Fibroblast of mammary gland (primary cell): ENCODE results near the gene ZBTB46.

ENCODE experiments used
- DNase-seq: peaks from one replicate; pipeline ENCODE4 v3.0.0-alpha.2; 2010; ENCODE audit warnings: low read depth
- H3K4me3 ChIP-seq: 2 replicates; pipeline ENCODE4 v1.5.1; 2011; ENCODE audit warnings: low read depth, mild to moderate bottlenecking, low read length, moderate library complexity; ENCODE audit not compliant: control insufficient read depth
- TF ChIP-seq, protein P1 (sequence below): conservative IDR thresholded peaks from 2 replicates; pipeline ENCODE4 v1.5.1; 2011; ENCODE audit warnings: low read depth, low read length, inconsistent platforms; ENCODE audit not compliant: control insufficient read depth, insufficient read depth

ZBTB46 gene

GRCh38 chr20:63792866-63793265 lies 38.2 kb downstream of the ZBTB46 start:
- no peak overlapping the region for H3K4me3 ChIP-seq
- DNase-seq: no peak
- TF ChIP-seq, protein P1, sequence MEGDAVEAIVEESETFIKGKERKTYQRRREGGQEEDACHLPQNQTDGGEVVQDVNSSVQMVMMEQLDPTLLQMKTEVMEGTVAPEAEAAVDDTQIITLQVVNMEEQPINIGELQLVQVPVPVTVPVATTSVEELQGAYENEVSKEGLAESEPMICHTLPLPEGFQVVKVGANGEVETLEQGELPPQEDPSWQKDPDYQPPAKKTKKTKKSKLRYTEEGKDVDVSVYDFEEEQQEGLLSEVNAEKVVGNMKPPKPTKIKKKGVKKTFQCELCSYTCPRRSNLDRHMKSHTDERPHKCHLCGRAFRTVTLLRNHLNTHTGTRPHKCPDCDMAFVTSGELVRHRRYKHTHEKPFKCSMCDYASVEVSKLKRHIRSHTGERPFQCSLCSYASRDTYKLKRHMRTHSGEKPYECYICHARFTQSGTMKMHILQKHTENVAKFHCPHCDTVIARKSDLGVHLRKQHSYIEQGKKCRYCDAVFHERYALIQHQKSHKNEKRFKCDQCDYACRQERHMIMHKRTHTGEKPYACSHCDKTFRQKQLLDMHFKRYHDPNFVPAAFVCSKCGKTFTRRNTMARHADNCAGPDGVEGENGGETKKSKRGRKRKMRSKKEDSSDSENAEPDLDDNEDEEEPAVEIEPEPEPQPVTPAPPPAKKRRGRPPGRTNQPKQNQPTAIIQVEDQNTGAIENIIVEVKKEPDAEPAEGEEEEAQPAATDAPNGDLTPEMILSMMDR: no peak

DNA sequence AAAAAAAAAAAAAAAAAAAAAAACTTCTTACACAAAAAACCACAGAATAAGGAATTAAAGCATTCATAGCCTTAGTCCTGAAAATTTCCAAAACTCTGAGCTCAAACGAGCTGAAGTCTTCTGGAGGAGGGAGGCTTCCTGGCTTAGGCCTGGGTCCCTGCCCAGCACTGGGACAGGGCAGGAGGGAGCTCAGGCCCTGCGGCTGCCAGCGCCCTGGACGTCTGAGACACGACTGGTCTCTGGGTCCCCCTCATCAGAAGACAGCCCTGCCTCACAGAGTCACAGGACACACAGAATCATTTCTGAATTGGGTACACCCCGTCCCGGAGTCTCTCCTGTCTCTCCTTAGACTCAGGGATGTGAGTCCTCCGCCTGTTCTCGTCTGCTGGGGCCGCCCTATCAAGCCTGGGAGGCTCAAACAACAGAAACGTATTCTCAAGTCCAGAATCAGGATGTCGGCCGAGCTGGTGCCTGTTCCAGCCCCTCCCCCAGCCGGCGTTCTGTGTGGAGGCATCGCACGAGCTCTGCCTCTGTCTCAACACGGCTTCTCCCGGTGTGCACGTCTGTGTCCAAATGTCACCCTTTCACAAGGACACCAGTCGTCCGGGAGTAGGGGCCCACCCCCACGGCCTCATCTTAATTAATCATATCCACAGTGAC lies 39.4 kb downstream of the ZBTB46 start:
- TF ChIP-seq, protein P1: no peak
- H3K4me3 ChIP-seq: no peak overlapping the region
- DNase-seq: no peak

DNA sequence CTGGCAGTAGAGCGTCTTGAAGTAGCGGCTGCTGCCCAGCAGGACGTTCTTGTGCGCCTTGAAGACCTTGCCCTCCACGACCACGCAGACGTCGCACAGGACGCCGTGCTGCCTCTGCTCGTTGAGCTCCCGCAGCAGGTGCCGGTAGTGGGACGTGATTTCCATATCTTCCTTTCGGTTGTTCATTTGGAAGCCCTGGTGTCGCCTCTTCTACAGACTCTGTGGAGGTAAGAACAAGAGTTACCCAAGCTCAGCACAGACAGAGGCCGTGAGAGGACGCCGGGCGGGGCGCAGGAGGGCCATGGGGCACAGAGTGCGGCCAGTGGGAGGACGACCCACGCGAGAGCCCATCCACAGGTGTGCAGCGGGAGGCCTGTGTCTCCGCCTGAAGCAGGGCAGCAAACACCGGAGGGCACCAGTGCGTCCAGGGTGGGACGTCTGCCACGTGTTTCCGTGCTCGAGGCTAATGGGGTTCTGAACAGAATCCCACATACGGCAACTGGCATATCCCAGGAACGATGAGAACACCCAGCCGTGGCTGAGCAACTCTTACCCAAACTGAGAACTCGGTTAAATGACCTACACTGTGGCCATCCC lies 40.4 kb downstream of the ZBTB46 start:
- H3K4me3 ChIP-seq: no peak overlapping the region
- TF ChIP-seq, protein P1: no peak
- DNase-seq: no peak

DNA sequence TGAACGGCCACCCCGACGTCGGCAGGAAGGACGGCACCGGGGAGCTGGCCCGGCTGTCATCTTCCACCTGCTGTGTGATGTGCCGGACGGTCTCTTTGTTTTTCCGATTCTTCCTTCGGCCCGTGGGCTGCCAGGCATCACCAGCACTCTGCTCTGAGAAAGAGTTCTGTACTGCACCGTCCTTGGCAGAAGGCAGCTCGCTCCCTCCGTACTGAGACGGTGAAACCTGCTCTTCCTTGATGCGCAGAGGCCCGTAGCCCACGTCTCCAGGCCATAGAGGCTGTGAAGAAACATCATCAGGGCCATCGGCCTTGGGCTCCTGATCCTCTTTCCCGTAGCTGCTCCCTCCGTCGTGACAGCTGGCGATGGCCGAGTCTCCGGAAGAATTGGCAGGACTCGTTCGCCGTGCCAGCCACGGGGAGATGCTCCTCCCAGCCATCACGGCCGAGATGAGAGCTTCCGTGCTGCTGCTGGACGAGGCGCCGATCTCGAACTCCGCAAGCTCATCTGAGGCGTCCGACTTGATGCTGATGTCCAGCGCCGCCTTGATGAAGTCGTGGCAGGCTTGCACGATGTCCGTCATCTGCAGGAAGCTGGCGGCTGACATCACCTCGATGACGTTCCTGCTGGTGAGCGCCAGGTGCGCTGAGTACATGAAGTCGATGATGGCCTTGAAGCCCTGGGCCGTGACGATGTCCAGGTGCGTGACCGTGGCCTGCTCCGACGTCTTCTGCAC lies 41.1 kb downstream of the ZBTB46 start:
- TF ChIP-seq, protein P1: no peak
- H3K4me3 ChIP-seq: no peak overlapping the region
- DNase-seq: no peak

- H3K4me3 ChIP-seq: no peak overlapping the region
- TF ChIP-seq, protein P1: no peak
- no peak for DNase-seq
These were observed 43.3 kb downstream of the ZBTB46 start for GRCh38 chr20:63787749-63788148.

GRCh38 chr20:63787302-63787701 lies 43.8 kb downstream of the ZBTB46 start:
- TF ChIP-seq, protein P1: no peak
- no peak for DNase-seq
- no peak overlapping the region for H3K4me3 ChIP-seq
